ENCODE results near the gene MCM7. TPM values are rescaled to one million over a fixed set of nuclear protein-coding genes. Genes with fewer than 3 reads are reported as not detected.

MCM7 gene
- total and polyA plus RNA-seq, 2 of the 13 experiments (the other 11 are each of a cell fraction or from before 2014, with no cell fraction given): 84.5 to 214 TPM

GRCh38 chr7:100080907-100081534 lies 20.2 kb downstream of the MCM7 start (continued):
- TF ChIP-seq PAXIP1 (CRISPR knock-in tag; conservative IDR thresholded peaks at IDR 0.05) (no peak), TFDP2 (CRISPR knock-in tag; IDR thresholded peaks at IDR 0.05) (no peak), ZNF598 (CRISPR knock-in tag; IDR thresholded peaks at IDR 0.05; ENCODE audit: borderline replicate concordance) (no peak), ZNF446 (CRISPR knock-in tag; IDR thresholded peaks at IDR 0.05) (0 out of 2 replicates have a peak, but pooled peaks have one; percentile 27), ZNF557 (CRISPR knock-in tag; IDR thresholded peaks at IDR 0.05) (0 out of 2 replicates have a peak, but pooled peaks have one; percentile 2), MLLT10 (CRISPR knock-in tag; IDR thresholded peaks at IDR 0.05) (no peak; the same call in 1 of the 2 replicates), CHD4 (IDR thresholded peaks at IDR 0.05; ENCODE audit: borderline replicate concordance, low read length) (no peak), ZNF704 (CRISPR knock-in tag; IDR thresholded peaks at IDR 0.05; ENCODE audit: borderline replicate concordance) (0 out of 2 replicates have a peak, but pooled peaks have one; percentile 67), SRF (IDR thresholded peaks at IDR 0.05; ENCODE audit: low read depth, low read length) (no peak), KDM5A (IDR thresholded peaks at IDR 0.05; ENCODE audit: borderline replicate concordance, low read length) (no peak; the same call in 1 of the 2 replicates), YEATS4 (CRISPR knock-in tag; IDR thresholded peaks at IDR 0.05; ENCODE audit: borderline replicate concordance) (no peak), ZNF639 (CRISPR knock-in tag; conservative IDR thresholded peaks at IDR 0.05) (no peak), FUBP1 (CRISPR knock-in tag; IDR thresholded peaks at IDR 0.05; ENCODE audit: borderline replicate concordance) (no peak), ZNF768 (CRISPR knock-in tag; IDR thresholded peaks at IDR 0.05) (no peak), BHLHE40 (IDR thresholded peaks at IDR 0.05; ENCODE audit: low read length) (peak; percentile 34; the same call in 1 of the 2 replicates), KDM2A (CRISPR knock-in tag; IDR thresholded peaks at IDR 0.05; ENCODE audit: borderline replicate concordance, low read depth) (no peak)

All from HepG2 (cell line).